Measurements from ENCODE around the gene LYRM4.

The LYRM4 gene

GRCh38 chr6:5084360-5084780 lies 176.4 kb downstream of the LYRM4 start:
- TF ChIP-seq, protein P1, sequence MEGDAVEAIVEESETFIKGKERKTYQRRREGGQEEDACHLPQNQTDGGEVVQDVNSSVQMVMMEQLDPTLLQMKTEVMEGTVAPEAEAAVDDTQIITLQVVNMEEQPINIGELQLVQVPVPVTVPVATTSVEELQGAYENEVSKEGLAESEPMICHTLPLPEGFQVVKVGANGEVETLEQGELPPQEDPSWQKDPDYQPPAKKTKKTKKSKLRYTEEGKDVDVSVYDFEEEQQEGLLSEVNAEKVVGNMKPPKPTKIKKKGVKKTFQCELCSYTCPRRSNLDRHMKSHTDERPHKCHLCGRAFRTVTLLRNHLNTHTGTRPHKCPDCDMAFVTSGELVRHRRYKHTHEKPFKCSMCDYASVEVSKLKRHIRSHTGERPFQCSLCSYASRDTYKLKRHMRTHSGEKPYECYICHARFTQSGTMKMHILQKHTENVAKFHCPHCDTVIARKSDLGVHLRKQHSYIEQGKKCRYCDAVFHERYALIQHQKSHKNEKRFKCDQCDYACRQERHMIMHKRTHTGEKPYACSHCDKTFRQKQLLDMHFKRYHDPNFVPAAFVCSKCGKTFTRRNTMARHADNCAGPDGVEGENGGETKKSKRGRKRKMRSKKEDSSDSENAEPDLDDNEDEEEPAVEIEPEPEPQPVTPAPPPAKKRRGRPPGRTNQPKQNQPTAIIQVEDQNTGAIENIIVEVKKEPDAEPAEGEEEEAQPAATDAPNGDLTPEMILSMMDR (conservative IDR thresholded peaks at IDR 0.05; ENCODE audit: low read length) = no peak
- DNase-seq (ENCODE audit: low read depth) = peak; percentile 25
- peak overlapping the region; percentile 62 for H3K4me3 ChIP-seq (ENCODE audit: low read length)

- DNase-seq (ENCODE audit: low read depth) = no peak
- TF ChIP-seq, protein P1 (conservative IDR thresholded peaks at IDR 0.05; ENCODE audit: low read length) = no peak
- H3K4me3 ChIP-seq (ENCODE audit: low read length) = no peak overlapping the region
Observed at GRCh38 chr6:5083813-5084359, 176.9 kb downstream of the LYRM4 start.

- TF ChIP-seq, protein P1 (conservative IDR thresholded peaks at IDR 0.05; ENCODE audit: low read length) = no peak
Observed at GRCh38 chr6:5083307-5083583, 177.5 kb downstream of the LYRM4 start.

GRCh38 chr6:5082487-5083306 lies 178.1 kb downstream of the LYRM4 start:
- TF ChIP-seq, protein P1 (conservative IDR thresholded peaks at IDR 0.05; ENCODE audit: low read length) = no peak
- peak; percentile 85 for DNase-seq (ENCODE audit: low read depth)
- H3K4me3 ChIP-seq (ENCODE audit: low read length) = no peak overlapping the region

More at GRCh38 chr6:5083307-5083583, 177.5 kb downstream of the LYRM4 start:
- H3K4me3 ChIP-seq (ENCODE audit: low read length) = no peak overlapping the region
- no peak for DNase-seq (ENCODE audit: low read depth)

DNA sequence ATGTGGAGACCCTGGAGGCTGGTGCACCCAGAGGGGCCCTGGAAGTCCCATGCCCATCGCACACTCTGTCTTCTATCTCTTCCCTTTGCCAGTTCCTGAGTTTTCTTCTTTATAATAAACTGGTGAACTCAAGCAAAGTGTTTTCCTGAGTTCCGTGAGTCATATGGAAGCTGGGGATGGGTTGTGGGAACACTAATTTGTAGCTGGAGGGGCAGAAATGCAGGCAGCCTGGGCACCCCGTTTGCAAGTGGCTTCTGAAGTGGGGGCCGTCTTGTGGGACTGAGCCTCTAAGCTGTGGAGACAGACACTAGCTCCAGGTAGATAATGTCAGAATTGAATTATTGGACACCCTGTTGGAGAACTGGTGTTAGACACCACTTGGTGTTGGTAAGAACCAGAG lies 178.8 kb downstream of the LYRM4 start:
- DNase-seq (ENCODE audit: low read depth) = no peak
- TF ChIP-seq, protein P1 (conservative IDR thresholded peaks at IDR 0.05; ENCODE audit: low read length) = no peak
- no peak overlapping the region for H3K4me3 ChIP-seq (ENCODE audit: low read length)

GRCh38 chr6:5081182-5081581 lies 179.6 kb downstream of the LYRM4 start:
- H3K4me3 ChIP-seq (ENCODE audit: low read length) = no peak overlapping the region
- TF ChIP-seq, protein P1 (conservative IDR thresholded peaks at IDR 0.05; ENCODE audit: low read length) = no peak
- DNase-seq (ENCODE audit: low read depth) = no peak

DNA sequence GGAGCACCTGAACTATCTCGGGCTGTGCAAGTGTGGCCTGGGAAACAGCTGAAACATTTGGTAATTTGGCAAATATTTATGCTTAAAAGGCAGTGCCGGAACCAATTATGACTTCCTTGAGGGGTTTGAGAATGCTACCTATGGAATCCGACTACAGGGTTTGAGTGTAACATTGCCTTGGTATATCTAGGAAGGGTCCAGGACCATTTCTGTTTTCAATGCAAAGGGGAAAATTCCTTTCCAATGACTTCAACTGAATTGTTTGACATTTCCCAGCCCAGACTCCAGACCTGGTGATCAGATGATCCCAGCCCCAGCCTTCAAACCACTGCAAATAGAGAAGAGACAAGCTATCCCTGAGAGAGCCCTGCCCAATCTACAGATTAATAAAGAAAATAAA lies 180.2 kb downstream of the LYRM4 start:
- DNase-seq (ENCODE audit: low read depth) = no peak
- TF ChIP-seq, protein P1 (conservative IDR thresholded peaks at IDR 0.05; ENCODE audit: low read length) = no peak
- H3K4me3 ChIP-seq (ENCODE audit: low read length) = no peak overlapping the region

All from AG10803 (cell line).